Measurements from ENCODE around the gene HSPA14.
"Not testable (repeated sequence)": the region's sequence is repeated elsewhere in the genome, so short reads cannot be mapped to it uniquely, and the experiment has no call there.

Gene HSPA14

DNA sequence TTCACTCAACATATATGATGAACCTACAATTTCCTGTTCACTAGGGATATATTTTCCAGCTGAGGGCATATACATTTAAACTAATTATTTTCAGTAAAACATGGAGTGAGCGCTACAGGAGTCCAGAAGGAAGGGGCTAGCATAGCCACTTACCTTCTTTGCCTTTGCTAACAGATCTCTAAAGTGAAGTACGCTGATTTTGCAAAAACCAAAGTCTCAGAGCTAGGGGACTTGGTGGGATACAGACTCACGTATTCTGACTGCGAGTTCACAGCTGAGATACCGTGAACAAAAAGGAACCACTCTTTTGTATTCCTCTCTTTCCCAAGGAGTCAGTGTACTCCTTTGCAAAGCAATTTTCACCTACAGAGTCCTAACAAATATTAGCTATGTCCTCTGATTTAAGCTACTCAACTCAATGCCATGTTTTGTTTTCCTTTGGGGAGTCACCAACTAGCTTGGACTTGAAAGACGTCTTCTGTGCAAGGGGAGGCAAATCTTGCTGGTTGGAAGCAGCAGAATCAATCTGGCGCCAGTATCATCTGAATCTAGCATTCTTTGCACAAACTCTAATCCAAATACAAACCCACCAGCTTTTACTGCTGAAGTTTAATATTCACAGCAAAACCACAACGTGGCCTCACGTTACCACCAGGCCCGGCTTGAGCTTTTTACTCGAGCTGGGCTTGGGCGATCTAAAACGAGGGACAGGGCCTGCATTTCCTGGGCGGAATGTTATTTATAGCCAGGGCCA, 926 bp upstream of the HSPA14 start:
- no peak for DNase-seq (ENCODE audit: low read depth in 2 of 3, low spot score in 1 of 3)

DNA sequence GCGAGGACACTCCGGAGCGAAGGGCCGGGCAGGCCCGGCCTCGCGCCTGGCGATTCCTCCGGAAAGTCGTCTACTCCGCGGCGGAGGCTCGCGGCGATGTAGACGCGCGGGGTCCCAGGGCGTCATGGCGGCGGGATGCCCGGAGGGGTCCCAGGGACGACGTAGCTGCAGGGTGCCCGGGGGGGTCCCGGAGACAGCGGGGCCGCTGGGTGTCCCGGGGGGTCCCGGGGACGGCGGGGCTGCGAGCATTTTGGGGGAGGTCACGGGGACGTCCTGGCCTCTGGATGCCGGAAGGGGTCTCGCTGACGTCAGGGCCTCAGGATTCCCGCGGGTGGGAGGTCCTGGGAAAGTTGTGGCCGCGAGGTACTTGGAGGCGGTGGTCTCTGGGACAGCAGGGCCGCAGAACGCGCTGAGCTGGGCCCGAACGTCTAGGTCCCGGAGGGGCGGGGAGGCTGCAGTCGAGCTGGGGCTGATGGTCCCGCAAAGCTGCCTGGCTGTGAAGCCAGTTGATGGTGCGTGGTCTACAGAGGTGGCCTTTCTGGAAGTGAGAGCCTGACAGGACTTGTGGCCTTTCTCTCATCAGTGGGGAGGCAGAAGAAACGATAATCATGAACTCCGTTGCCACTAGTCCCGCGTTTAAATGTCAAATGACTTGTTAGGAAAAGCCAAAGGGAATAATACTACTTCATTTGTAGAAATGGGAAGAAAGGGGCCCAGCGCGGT, 637 bp downstream of the HSPA14 start:
- DNase-seq (ENCODE audit: low read depth in 2 of 3, low spot score in 1 of 3): peak in 1 of 3 donors; percentile 11

DNA sequence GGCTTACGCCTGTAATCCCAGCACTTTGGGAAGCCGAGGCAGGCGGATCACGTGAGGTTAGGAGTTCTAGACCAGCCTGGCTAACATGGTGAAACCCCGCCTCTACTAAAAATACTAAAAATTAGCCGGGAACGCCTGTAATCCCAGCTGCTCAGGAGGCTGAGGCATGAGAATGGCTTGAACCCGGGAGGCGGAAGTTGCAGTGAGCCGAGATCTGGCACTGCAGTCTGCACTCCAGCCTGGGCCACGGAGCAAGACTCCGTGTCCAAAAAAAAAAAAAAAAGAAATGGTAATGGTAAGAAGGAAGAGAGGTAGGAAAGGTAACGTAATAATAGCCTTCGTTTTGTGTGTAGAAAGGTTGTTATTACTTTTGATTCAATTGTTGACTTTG, 1.2 kb downstream of the HSPA14 start:
- DNase-seq (ENCODE audit: low read depth in 2 of 3, low spot score in 1 of 3): no peak

DNA sequence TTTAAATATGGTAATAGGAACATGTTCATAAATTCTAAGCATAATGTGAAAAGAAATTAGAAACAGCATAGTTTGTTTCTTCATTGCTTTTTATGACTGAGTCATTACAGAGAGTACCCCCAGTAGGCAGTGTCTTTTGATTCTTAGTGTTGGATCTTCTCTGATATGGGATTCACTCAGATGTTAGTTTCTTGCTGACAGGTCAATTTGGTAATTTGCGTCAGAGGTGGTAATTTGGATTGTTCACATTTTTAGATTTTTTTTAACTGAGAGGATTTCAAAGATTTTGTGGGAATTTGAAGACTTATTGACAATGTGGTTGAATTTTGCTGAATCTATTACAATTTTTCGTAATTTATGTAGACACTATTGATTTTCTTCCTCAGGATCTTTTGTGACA, 2.1 kb downstream of the HSPA14 start:
- no peak for DNase-seq (ENCODE audit: low read depth in 2 of 3, low spot score in 1 of 3)

GRCh38 chr10:14843327-14843988, 5.4 kb downstream of the HSPA14 start:
- DNase-seq (ENCODE audit: low read depth in 2 of 3, low spot score in 1 of 3): no peak

DNA sequence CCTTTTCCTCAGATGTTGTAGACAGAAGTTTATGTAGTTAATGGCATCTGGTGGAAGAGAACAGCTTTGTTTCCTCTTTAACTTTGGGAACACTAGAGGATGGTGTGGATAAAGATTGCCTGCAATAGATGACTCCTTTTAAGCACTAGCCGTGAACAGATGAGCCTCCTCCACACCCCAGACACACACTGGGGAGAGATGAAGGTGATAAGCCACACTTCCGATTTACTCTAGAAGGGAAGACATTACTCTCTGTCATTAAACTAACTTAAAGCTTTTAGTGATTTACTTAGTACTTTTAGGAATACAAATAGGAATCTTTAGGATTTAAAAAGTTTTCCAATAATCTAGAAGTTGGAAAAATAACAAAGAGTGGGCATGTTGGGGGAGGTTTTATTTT, 6.8 kb downstream of the HSPA14 start:
- DNase-seq (ENCODE audit: low read depth in 2 of 3, low spot score in 1 of 3): no peak

- no peak for DNase-seq (ENCODE audit: low read depth in 2 of 3, low spot score in 1 of 3)
Observed at GRCh38 chr10:14852236-14852635, 14.1 kb downstream of the HSPA14 start.

DNA sequence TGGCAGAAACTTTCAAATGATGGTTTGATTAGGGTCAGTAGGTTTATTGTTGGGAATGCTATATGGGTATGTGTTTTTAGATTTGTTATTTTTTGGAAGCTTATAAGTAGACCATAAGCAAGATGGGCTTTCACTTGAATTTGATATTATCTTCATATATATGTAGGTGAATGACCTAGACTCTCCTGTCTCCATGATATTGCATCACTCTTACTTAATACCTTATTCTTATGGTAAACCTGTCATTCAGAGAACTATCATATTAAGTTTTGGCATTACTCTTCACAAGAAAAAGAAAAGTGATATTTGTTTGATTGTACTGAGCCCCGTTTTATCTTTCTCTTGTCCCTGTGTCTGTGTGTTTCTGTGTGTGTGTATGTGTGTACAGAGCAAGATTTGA, 17.3 kb downstream of the HSPA14 start:
- DNase-seq (ENCODE audit: low read depth in 2 of 3, low spot score in 1 of 3): no peak

DNA sequence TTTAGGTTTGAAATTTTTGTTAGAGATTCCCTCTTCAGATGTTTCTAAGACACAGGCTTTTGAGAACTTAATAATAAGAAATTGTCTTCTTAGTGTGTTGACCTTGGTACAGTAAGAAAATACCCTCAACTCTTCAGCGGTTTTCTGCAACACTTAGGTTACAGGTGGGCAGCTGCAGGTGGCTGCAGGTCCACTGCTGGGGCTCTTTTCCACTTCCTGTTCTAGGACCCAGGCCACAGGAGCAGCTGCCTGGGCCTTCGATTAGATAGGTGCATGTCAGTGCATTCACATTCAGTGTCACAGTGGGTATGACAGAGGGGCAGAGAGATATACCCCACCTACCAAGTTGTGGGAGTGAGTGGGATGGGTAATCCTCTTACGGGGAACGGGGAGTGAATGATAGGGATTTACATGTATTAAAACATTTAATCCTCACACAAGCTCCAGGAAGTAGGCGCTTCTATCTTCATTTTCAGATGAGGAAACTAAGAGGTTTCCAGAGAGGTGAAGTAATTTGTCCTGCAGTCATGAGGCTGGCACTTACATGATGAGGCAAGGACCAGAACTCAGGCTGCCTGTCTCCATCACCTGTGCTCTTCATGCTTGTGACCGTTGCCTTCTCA, 20.3 kb downstream of the HSPA14 start:
- no peak for DNase-seq (ENCODE audit: low read depth in 2 of 3, low spot score in 1 of 3)

DNA sequence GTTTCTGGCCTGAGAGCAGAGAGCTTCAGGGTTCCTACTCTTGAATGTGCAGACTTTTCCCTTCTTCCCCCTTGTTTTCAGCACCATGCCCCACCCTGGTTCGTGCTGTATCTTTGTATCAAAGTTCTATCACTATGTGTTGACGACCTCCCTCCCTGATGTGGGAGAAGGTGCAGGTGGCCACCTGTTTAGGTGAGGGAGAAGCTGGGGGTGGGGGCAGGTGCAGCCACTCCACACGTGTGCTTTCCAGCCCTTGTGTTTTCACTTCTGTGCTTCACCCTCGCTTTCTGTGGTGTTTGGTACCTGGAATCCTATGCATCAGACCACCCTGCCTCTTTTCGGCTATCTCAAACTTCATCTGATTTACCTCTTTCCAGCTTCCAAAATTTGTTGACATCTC, 20.9 kb downstream of the HSPA14 start:
- no peak for DNase-seq (ENCODE audit: low read depth in 2 of 3, low spot score in 1 of 3)

DNA sequence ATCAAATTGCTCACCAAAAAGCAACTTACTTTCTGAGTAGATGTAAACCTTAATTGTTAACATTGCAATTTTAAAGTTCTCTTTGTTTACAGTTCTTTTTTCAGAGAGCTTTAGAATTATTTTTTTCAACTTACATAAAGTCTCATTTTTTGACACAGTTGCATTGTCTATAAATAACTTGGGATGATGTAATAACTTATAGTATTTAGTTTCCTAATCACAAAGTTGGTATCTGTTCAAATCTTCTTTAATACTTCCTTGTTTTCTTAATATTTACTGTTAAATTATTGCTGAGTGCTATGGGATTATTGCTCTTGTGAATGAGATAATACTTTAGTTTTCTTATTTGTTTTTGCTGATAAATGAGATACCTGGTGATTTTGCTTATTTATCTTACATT, 21.7 kb downstream of the HSPA14 start:
- no peak for DNase-seq (ENCODE audit: low read depth in 2 of 3, low spot score in 1 of 3)

GRCh38 chr10:14860791-14861190, 22.7 kb downstream of the HSPA14 start:
- DNase-seq (ENCODE audit: low read depth in 2 of 3, low spot score in 1 of 3): no peak

DNA sequence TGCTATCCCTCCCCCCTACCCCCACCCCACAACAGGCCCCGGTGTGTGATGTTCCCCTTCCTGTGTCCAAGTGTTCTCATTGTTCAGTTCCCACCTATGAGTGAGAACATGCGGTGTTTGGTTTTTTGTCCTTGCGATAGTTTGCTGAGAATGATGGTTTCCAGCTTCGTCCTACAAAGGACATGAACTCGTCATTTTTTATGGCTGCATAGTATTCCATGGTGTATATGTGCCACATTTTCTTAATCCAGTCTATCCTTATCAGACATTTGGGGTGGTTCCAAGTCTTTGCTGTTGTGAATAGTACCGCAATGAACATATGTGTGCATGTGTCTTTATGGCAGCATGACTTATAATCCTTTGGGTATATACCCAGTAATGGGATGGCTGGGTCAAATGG, 26.4 kb downstream of the HSPA14 start:
- not testable (repeated sequence) for DNase-seq (ENCODE audit: low read depth in 2 of 3, low spot score in 1 of 3)

GRCh38 chr10:14864871-14865270, 26.8 kb downstream of the HSPA14 start:
- DNase-seq (ENCODE audit: low read depth in 2 of 3, low spot score in 1 of 3): not testable (repeated sequence)

DNA sequence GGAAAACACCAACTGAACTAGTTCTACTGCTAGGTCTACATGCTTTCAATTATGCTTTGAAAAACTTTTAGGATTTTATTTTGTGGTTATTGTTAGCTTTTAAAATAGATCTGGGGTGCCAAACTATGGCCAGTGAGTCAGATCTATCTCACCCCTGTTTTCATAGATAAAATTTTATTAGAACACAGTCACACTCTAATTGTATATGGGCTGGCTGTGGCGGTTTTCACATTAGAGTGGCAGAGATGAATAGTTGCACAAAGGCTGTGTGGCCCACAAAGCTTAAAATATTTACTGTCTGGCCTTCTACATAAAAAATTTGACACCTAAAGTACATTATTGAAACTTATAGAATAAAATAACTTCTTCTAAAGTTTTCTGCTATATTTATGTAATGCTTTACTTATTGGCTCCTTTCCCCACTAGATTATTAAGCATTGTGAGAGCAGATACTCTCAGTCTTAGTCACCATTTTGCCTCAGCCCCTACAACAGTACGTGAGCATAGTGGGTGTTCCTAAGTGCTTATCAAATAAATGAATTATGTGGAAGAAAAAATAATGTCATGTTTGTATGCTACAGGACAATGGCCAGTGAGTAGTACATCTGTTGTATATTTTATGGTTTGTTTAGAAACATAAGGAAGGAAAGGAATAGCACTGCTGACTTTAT, 35.1 kb downstream of the HSPA14 start:
- no peak for DNase-seq (ENCODE audit: low read depth in 2 of 3, low spot score in 1 of 3)

- DNase-seq (ENCODE audit: low read depth in 2 of 3, low spot score in 1 of 3): no peak
Observed at GRCh38 chr10:14875941-14876340, 37.8 kb downstream of the HSPA14 start.

- no peak for DNase-seq (ENCODE audit: low read depth in 2 of 3, low spot score in 1 of 3)
Observed at GRCh38 chr10:14876764-14877163, 38.7 kb downstream of the HSPA14 start.

DNA sequence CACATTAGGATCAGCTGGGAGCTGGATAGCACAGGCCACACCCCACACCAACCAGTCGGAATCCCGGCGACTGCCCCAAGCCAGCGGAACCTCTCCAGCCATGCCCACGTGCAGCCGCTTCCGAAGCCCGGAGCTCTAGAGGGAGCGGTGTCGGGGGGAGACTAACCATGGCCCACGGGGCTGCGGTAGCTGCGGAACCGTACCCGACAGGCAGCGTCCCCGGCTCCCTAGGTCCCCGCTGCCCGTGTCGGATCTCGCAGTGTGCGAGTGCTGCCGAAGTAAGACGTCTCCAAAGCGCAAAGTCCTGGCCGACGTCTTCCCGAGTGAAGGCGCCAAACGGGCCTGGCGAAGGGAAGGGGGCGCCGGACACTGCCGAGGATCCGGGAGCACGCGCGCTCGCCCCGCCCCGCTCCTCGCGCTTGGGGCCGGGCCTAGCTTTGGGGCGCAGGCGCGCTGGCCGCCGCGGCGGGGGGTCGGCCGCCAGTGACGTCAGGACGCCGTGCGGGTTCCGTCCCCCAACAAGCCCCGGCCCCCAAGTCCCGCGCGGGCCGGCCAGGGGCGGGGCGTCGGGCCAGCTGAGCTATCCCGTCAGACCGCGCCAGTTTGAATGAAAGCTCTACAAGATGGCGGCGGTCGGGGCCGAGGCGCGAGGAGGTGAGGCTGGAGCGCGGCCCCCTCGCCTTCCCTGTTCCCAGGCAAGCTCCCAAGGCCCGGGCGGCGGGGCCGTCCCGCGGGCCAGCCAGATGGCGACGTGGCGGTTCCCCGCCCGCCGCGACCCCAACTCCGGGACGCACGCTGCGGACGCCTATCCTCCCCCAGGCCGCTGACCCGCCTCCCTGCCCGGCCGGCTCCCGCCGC, 40.4 kb downstream of the HSPA14 start, which contains the start of gene SUV39H2:
Gene SUV39H2, plus strand, starts transcription at position 601 of the 858 bp plus-strand sequence. Its CDS starts 23 bp downstream, at position 624.
- peak; percentile 86 to 93 (median 91) for DNase-seq (ENCODE audit: low read depth in 2 of 3, low spot score in 1 of 3)

DNA sequence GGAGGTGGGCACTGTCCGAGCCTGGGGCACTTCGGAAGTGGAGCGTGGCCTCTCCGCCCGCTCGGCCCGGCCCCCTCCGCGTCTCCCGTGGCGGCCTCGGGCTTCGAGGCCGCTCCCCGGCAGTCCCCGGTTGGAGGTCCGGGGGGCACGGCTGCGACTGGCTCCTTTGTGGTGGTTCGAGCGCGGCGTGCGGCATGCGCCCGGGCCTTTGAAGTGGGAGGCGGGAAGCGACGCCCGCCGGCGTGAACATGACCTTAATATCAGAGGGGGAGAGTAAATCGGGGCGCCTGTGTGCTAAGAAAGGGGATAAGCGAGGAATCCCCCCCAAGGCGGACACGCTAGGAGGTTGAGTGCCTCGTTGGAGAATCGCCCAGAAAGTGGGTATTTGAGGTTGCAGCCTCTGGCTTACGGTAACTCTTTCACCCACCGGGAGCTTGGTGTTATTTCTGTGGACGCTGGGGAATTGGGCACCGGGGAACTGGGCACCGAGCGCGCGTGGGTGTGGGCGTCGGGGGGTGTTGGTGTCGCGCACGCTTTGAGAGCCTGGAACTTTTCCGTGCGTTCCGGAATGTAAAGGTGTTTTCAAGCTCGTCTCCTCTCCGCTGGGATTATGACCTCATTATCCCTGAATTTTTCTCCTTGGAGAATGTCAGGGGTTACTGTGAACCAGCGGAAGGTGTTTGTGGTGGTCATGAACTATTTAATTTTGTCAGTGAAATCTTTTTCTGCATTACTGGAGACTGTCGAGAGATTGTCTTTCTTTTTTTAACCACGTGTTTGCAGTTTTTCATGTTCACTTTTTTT, 41.2 kb downstream of the HSPA14 start:
- peak in 1 of 3 donors; percentile 32 for DNase-seq (ENCODE audit: low read depth in 2 of 3, low spot score in 1 of 3)

DNA sequence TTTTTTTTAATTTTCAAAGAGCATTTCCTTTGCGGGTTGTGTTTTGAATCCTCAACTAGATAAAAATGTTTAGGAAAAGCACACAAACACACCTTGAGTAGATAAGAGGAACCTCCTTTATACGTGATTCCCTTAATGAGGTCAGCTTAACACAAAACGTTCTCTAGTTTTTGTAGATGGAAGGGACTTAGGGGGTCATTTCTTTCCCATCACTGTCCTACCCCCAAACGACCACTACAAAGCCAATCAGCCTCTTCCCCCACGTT, 41.8 kb downstream of the HSPA14 start:
- DNase-seq (ENCODE audit: low read depth in 2 of 3, low spot score in 1 of 3): no peak

Data from stimulated activated CD4-positive, alpha-beta T cell treated with anti-CD3 and anti-CD28 coated beads, Interleukin-12 subunit alpha, Interleukin-12 subunit beta, amount 100 ng/mL, for 48 hours (primary cell).